ENCODE results near the gene C5orf15. TPM values are rescaled to one million over a fixed set of nuclear protein-coding genes. Genes with fewer than 3 reads are reported as not detected.
"Not testable (repeated sequence)": the region's sequence is repeated elsewhere in the genome, so short reads cannot be mapped to it uniquely, and the experiment has no call there.

The C5orf15 gene
- total RNA-seq, 6 experiments from 2014 or later: 46.2 to 63.5 (median 57.2) TPM

DNA sequence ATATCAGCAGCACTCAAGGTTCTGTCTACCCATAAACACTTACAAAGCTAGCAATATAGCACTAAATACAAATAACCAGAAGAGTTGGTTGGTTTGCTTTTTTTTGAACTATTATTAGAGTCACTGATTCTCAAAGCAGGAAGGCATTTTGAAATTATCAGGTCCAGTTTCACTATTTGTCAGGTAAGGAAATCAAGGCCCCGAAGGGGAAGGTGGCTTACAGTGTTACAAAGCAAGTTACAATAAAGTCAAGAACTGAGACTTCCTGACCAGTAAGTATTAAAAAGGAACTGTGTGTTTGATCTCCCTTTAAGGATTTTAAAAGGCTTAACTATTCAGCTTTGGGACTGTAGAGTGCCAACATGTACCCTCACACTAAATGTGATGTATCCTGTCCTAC lies 10.8 kb downstream of the C5orf15 start:
- Mint-ChIP-seq H3K4me1 (ENCODE audit: low read depth) (peaks cover 37% of the 10 kb centered on the region), H3K27ac (no peak overlapping the region), H3K36me3 (ENCODE audit: low read depth) (peaks cover 17% of the 10 kb centered on the region)

DNA sequence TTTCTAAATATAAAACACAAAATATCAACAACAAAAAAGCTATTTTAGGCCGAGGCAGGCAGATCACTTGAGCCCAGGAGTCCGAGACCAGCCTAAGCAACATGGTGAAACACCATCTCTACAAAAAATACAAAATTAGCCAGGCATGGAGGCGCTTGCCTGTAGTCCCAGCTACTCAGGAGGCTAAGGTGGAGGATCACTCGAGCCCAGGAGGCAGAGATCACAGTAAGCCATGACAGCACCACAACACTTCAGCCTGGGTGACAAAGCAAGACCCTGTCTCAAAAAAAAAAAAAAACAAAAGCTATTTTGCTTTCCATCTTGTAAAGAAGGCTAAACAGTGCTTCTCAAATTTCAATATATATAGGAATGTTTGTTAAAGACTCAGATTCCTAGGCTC lies 11.3 kb downstream of the C5orf15 start:
- Mint-ChIP-seq H3K36me3 (ENCODE audit: low read depth) (peaks cover 17% of the 10 kb centered on the region), H3K27ac (no peak overlapping the region), H3K27me3 (ENCODE audit: insufficient read depth) (no peaks in the 10 kb centered on the region), H3K4me1 (ENCODE audit: low read depth) (peaks cover 37% of the 10 kb centered on the region), H3K9me3 (no peaks in the 10 kb centered on the region), H3K4me3 (no peak overlapping the region)
- no peak for DNase-seq
- TF ChIP-seq, protein P1, sequence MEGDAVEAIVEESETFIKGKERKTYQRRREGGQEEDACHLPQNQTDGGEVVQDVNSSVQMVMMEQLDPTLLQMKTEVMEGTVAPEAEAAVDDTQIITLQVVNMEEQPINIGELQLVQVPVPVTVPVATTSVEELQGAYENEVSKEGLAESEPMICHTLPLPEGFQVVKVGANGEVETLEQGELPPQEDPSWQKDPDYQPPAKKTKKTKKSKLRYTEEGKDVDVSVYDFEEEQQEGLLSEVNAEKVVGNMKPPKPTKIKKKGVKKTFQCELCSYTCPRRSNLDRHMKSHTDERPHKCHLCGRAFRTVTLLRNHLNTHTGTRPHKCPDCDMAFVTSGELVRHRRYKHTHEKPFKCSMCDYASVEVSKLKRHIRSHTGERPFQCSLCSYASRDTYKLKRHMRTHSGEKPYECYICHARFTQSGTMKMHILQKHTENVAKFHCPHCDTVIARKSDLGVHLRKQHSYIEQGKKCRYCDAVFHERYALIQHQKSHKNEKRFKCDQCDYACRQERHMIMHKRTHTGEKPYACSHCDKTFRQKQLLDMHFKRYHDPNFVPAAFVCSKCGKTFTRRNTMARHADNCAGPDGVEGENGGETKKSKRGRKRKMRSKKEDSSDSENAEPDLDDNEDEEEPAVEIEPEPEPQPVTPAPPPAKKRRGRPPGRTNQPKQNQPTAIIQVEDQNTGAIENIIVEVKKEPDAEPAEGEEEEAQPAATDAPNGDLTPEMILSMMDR (IDR thresholded peaks at IDR 0.05): no peak

More for the DNA sequence above, 10.8 kb downstream of the C5orf15 start:
- no peak overlapping the region for H3K4me3 Mint-ChIP-seq
- DNase-seq: no peak
- H3K27me3 Mint-ChIP-seq (ENCODE audit: insufficient read depth): no peaks in the 10 kb centered on the region
- no peaks in the 10 kb centered on the region for H3K9me3 Mint-ChIP-seq
- TF ChIP-seq, protein P1 (IDR thresholded peaks at IDR 0.05): no peak

DNA sequence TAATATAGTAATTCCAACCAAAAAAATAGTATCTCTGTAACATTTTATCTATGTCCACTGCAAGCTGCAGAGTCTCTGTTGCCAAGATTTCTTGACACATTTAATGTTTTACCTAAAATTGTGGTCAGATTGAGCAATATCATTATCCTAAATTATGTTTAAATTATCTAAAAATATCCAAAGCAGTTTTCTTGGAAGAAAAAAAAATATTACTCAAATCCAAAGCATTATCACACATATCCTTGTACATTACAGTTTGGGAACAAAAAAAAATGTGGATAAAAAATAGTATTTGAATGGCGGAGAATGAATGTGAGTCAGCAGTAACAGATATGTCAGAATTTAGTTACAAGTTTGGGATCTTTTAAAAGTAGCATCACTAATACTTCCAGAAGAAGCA lies 12.2 kb downstream of the C5orf15 start:
- H3K27ac Mint-ChIP-seq; H3K27me3 Mint-ChIP-seq (ENCODE audit: insufficient read depth); H3K9me3 Mint-ChIP-seq; DNase-seq; H3K4me3 Mint-ChIP-seq: not testable (repeated sequence)
- peaks cover 17% of the 10 kb centered on the region for H3K36me3 Mint-ChIP-seq (ENCODE audit: low read depth)
- H3K4me1 Mint-ChIP-seq (ENCODE audit: low read depth): peaks cover 38% of the 10 kb centered on the region

DNA sequence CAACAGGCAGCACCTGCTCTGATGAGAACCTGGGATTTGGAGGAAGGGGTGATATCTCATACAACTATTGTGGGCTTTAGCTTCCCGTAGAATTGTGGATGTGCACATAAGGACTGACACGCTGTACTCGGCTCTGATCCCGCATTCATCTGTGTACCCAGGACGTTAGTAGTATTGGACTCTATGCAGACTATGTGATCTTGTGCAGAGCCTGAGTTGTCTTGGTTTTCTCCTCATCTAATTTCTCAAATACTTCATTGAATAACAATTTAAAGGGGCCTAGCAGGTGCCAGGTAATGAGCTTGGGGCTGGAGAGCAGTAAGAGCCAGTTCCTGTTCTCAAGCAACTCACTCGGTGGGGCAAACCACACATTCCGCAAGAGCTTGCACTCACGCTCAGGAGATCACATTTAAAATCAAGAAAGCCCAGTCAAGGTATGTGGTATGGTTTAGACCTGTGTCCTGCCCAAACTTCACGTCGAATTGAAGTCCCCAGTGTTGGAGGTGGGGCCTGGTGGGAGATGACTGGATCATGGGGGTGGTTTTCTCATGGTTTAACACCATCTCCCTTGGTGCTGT lies 14.8 kb downstream of the C5orf15 start:
- Mint-ChIP-seq H3K36me3 (ENCODE audit: low read depth) (peaks cover 7% of the 10 kb centered on the region), H3K27ac (peak overlapping the region; percentile 89), H3K9me3 (no peaks in the 10 kb centered on the region), H3K4me3 (no peak overlapping the region), H3K27me3 (ENCODE audit: insufficient read depth) (no peaks in the 10 kb centered on the region; the same call in 1 of the 2 replicates), H3K4me1 (ENCODE audit: low read depth) (peaks cover 27% of the 10 kb centered on the region)
- TF ChIP-seq, protein P1 (IDR thresholded peaks at IDR 0.05): no peak
- DNase-seq: no peak

DNA sequence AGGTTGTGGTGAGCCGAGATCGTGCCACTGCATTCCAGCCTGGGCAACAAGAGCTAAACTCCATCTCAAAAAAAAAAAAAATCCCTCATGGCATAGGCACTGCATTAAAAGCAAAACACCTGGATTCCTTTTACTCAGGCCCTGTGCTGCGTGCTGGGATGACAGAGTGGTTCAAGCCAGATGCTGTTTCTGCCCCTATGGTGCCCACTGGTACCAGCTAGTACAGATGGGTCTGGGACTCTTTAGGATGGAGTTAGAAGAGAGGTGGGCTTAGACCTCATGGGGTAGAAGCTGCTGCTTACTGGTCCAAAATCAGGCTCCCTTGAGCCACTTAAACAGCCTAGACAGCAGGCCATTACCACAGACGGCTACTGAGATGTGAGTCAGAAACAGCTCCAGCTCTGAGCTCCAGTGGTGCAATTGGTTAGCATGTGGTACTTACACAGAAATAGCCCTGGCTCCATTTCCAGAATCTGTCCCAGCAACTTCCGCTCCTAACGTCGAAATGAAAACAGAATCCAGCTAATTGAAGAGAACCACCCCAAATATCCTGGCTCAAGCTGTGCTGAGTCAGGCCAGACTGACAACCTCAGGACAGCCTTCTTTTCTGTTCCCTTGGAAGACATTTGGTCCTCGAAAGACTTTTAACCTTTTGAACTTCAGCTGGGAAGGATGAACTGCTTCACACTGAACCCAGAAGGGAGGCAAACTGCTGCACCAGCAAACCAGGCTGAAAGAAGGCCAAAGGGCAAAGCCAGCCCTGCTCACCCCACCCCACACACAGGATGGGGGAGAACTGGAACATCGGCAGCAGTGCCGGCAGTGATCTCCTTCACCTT lies 15.5 kb downstream of the C5orf15 start:
- peak overlapping the region; percentile 89 for H3K27ac Mint-ChIP-seq
- TF ChIP-seq, protein P1 (IDR thresholded peaks at IDR 0.05): no peak
- H3K36me3 Mint-ChIP-seq (ENCODE audit: low read depth): peaks cover 7% of the 10 kb centered on the region
- H3K4me3 Mint-ChIP-seq: peak overlapping the region; percentile 47
- H3K27me3 Mint-ChIP-seq (ENCODE audit: insufficient read depth): no peaks in the 10 kb centered on the region; the same call in 1 of the 2 replicates
- H3K9me3 Mint-ChIP-seq: no peaks in the 10 kb centered on the region
- DNase-seq: peak; percentile 92
- H3K4me1 Mint-ChIP-seq (ENCODE audit: low read depth): peaks cover 27% of the 10 kb centered on the region

Measured in HFFc6 (cell line).